Activated CD4-positive, alpha-beta T cell treated with anti-CD3 and anti-CD28 coated beads for 36 hours (primary cell): ENCODE results near the gene ZNF175. TPM values are rescaled to one million over a fixed set of nuclear protein-coding genes. Genes with fewer than 3 reads are reported as not detected.
A peak's percentile ranks its signal among the peaks of the same experiment; 100 is the strongest.

Experiments used
- ATAC-seq: fragments of 200-7000 bp; cut with Tn5 transposase; one replicate; pipeline ENCODE4 v1.10.0; 2021; ENCODE audit warnings: mild to moderate bottlenecking, moderate library complexity
- CTCF ChIA-PET: fragments of 350-600 bp; sonication (Branson Sonifier 250); formaldehyde crosslinking; loops from one replicate; lab custom pipeline; 2021; ENCODE audit warnings: antibody characterized with exemption; lab: Charles Lee
- POLR2A ChIA-PET: fragments of 350-600 bp; sonication (Branson Sonifier 250); formaldehyde crosslinking; loops from one replicate; lab custom pipeline; 2021; ENCODE audit warnings: antibody characterized with exemption, inconsistent platforms; lab: Charles Lee
- DNase-seq: peaks from one replicate; pipeline ENCODE4 v3.0.0-alpha.2; 2020
- H3K27ac Mint-ChIP-seq: one replicate; pipeline ENCODE4 v1.8.0; 2021; ENCODE audit warnings: mixed read lengths
- H3K27me3 Mint-ChIP-seq: one replicate; pipeline ENCODE4 v1.8.0; 2021; ENCODE audit warnings: mixed read lengths
- H3K36me3 Mint-ChIP-seq: one replicate; pipeline ENCODE4 v1.8.0; 2021; ENCODE audit warnings: low read depth, mixed read lengths
- H3K4me1 Mint-ChIP-seq: one replicate; pipeline ENCODE4 v1.8.0; 2021; ENCODE audit warnings: mixed read lengths
- H3K4me3 Mint-ChIP-seq: one replicate; pipeline ENCODE4 v1.8.0; 2021; ENCODE audit warnings: mild to moderate bottlenecking, moderate library complexity, mixed read lengths
- H3K9me3 Mint-ChIP-seq: one replicate; pipeline ENCODE4 v1.8.0; 2021; ENCODE audit warnings: low read depth, mixed read lengths
- intact Hi-C, 2 experiments: fragments of 100-400 bp; cut with DNase I in 1 of 2; cut with micrococcal nuclease in 1 of 2; formaldehyde crosslinking; loops; one replicate each; pipeline versions ENCODE4 v1.14.2 to v1.15.1; 2022 to 2024; cut with DNase I, micrococcal nuclease
- total RNA-seq, 2 experiments: library from RNA; stranded (reverse); gene quantifications; one replicate each; pipeline ENCODE4 v1.2.3, GENCODE V29; 2021

Gene ZNF175
- total RNA-seq, 2 experiments from 2014 or later, result 5.9 to 9.6 TPM

- Mint-ChIP-seq H3K27me3 (peaks cover 47% of the 10 kb centered on the region), H3K27ac (no peak overlapping the region), H3K9me3 (no peaks in the 10 kb centered on the region), H3K36me3 (no peaks in the 10 kb centered on the region), H3K4me1 (peaks cover 6% of the 10 kb centered on the region), H3K4me3 (no peak overlapping the region)
- CTCF ChIA-PET, result interaction anchor here (0.6 kb wide), 1 partner anchor 519 kb away, joined by 3 read pairs; no protein-coding TSS in a partner anchor
- ATAC-seq (no peak), DNase-seq (no peak)
- intact Hi-C loops, result no loop called here
- POLR2A ChIA-PET, result no interaction called here
Measured at GRCh38 chr19:51541458-51542357, 29.4 kb upstream of the ZNF175 start.

- no peak for ATAC-seq
- peaks cover 16% of the 10 kb centered on the region for H3K4me1 Mint-ChIP-seq
- CTCF ChIA-PET, result no interaction called here
Measured at GRCh38 chr19:51542699-51543098, 28.4 kb upstream of the ZNF175 start.

GRCh38 chr19:51544038-51544437 is 27.0 kb upstream of the ZNF175 start:
- Mint-ChIP-seq H3K4me1 (peaks cover 22% of the 10 kb centered on the region), H3K36me3 (no peaks in the 10 kb centered on the region), H3K4me3 (no peak overlapping the region), H3K27me3 (peaks cover 40% of the 10 kb centered on the region), H3K27ac (no peak overlapping the region), H3K9me3 (no peaks in the 10 kb centered on the region)
- ATAC-seq, result no peak
- ChIA-PET CTCF (interaction anchor here (0.5 kb wide), 1 partner anchor 226 kb away, joined by 3 read pairs; no protein-coding TSS in a partner anchor), POLR2A (no interaction called here)
- no peak for DNase-seq
- intact Hi-C loops, result no loop called here

More at GRCh38 chr19:51542699-51543098, 28.4 kb upstream of the ZNF175 start:
- no peak for DNase-seq
- no peak overlapping the region for H3K4me3 Mint-ChIP-seq
- H3K9me3 Mint-ChIP-seq, result no peaks in the 10 kb centered on the region
- POLR2A ChIA-PET, result no interaction called here
- peaks cover 47% of the 10 kb centered on the region for H3K27me3 Mint-ChIP-seq
- no peak overlapping the region for H3K27ac Mint-ChIP-seq
- H3K36me3 Mint-ChIP-seq, result no peaks in the 10 kb centered on the region
- intact Hi-C loops, result no loop called here

GRCh38 chr19:51546107-51546649 is 24.9 kb upstream of the ZNF175 start:
- H3K27ac Mint-ChIP-seq, result no peak overlapping the region
- H3K4me1 Mint-ChIP-seq, result peaks cover 25% of the 10 kb centered on the region
- no peaks in the 10 kb centered on the region for H3K9me3 Mint-ChIP-seq
- no peak overlapping the region for H3K4me3 Mint-ChIP-seq
- no peak for ATAC-seq
- intact Hi-C loops, result no loop called here
- H3K36me3 Mint-ChIP-seq, result no peaks in the 10 kb centered on the region
- POLR2A ChIA-PET, result no interaction called here
- no peak for DNase-seq
- CTCF ChIA-PET, result interaction anchor here (0.8 to 1.3 kb wide), 2 partner anchors 31 to 91 kb away, joined by 3 read pairs; no protein-coding TSS in a partner anchor
- peaks cover 31% of the 10 kb centered on the region for H3K27me3 Mint-ChIP-seq

GRCh38 chr19:51546650-51547396 is 24.3 kb upstream of the ZNF175 start:
- peaks cover 31% of the 10 kb centered on the region for H3K4me1 Mint-ChIP-seq
- CTCF ChIA-PET, result interaction anchor here (1.3 kb wide), 1 partner anchor 32 kb away, joined by 3 read pairs; no protein-coding TSS in a partner anchor
- intact Hi-C loops, result no loop called here
- no peak overlapping the region for H3K4me3 Mint-ChIP-seq
- peak; percentile 80 for ATAC-seq
- H3K27me3 Mint-ChIP-seq, result peaks cover 31% of the 10 kb centered on the region
- no peak overlapping the region for H3K27ac Mint-ChIP-seq
- POLR2A ChIA-PET, result no interaction called here
- H3K36me3 Mint-ChIP-seq, result no peaks in the 10 kb centered on the region
- peak; percentile 32 for DNase-seq
- no peaks in the 10 kb centered on the region for H3K9me3 Mint-ChIP-seq

- ATAC-seq (no peak), DNase-seq (no peak)
- no peak overlapping the region for H3K27ac Mint-ChIP-seq
- no peaks in the 10 kb centered on the region for H3K36me3 Mint-ChIP-seq
- no peaks in the 10 kb centered on the region for H3K9me3 Mint-ChIP-seq
- intact Hi-C loops, result no loop called here
- ChIA-PET POLR2A (no interaction called here), CTCF (interaction anchor here (0.6 to 1.5 kb wide), 3 partner anchors 17 to 105 kb away, joined by 3 to 5 read pairs (median 3); no protein-coding TSS in a partner anchor)
- peaks cover 36% of the 10 kb centered on the region for H3K4me1 Mint-ChIP-seq
- peaks cover 34% of the 10 kb centered on the region for H3K27me3 Mint-ChIP-seq
- H3K4me3 Mint-ChIP-seq, result no peak overlapping the region
Measured at GRCh38 chr19:51547397-51548212, 23.5 kb upstream of the ZNF175 start.

- no peak for DNase-seq
- CTCF ChIA-PET, result interaction anchor here (0.6 to 1.5 kb wide), 5 partner anchors 17 to 127 kb away, joined by 3 to 5 read pairs (median 3); no protein-coding TSS in a partner anchor
- Mint-ChIP-seq H3K4me3 (no peak overlapping the region), H3K9me3 (no peaks in the 10 kb centered on the region), H3K27ac (no peak overlapping the region), H3K36me3 (no peaks in the 10 kb centered on the region), H3K27me3 (peaks cover 37% of the 10 kb centered on the region), H3K4me1 (peaks cover 37% of the 10 kb centered on the region)
- intact Hi-C loops, result no loop called here
- ATAC-seq, result no peak
- POLR2A ChIA-PET, result no interaction called here
Measured at GRCh38 chr19:51548213-51548651, 22.9 kb upstream of the ZNF175 start.

- POLR2A ChIA-PET, result no interaction called here
- Mint-ChIP-seq H3K4me3 (no peak overlapping the region), H3K27ac (no peak overlapping the region), H3K9me3 (no peaks in the 10 kb centered on the region), H3K27me3 (peaks cover 35% of the 10 kb centered on the region), H3K36me3 (no peaks in the 10 kb centered on the region), H3K4me1 (peaks cover 37% of the 10 kb centered on the region)
- ATAC-seq (no peak), DNase-seq (no peak)
- intact Hi-C loops, result no loop called here
- CTCF ChIA-PET, result interaction anchor here (0.7 to 1.5 kb wide), 5 partner anchors 16 to 127 kb away, joined by 3 to 5 read pairs (median 3); no protein-coding TSS in a partner anchor
Measured at GRCh38 chr19:51548891-51549305, 22.2 kb upstream of the ZNF175 start.

GRCh38 chr19:51549533-51550324 is 21.4 kb upstream of the ZNF175 start:
- Mint-ChIP-seq H3K36me3 (no peaks in the 10 kb centered on the region), H3K9me3 (peaks cover 1% of the 10 kb centered on the region), H3K27ac (no peak overlapping the region), H3K4me1 (peaks cover 37% of the 10 kb centered on the region), H3K27me3 (peaks cover 38% of the 10 kb centered on the region), H3K4me3 (no peak overlapping the region)
- ChIA-PET CTCF (interaction anchor here (0.7 to 1.3 kb wide), 3 partner anchors 35 to 101 kb away, joined by 3 read pairs; no protein-coding TSS in a partner anchor), POLR2A (no interaction called here)
- no peak for DNase-seq
- intact Hi-C loops, result no loop called here
- ATAC-seq, result no peak
